GM19455 (cell line): ENCODE measurements around the gene GCAT.
"Not testable (repeated sequence)": the region's sequence is repeated elsewhere in the genome, so short reads cannot be mapped to it uniquely, and the experiment has no call there.

Experiments
- ATAC-seq: cut with Tn5 transposase; IDR thresholded peaks from one replicate; pipeline ENCODE4 v1.9.1; 2021; ENCODE audit not compliant: unreplicated experiment

The GCAT gene

GRCh38 chr22:37782340-37783168 is 25.2 kb upstream of the GCAT start:
- no peak for ATAC-seq

GRCh38 chr22:37784829-37785495 is 22.8 kb upstream of the GCAT start:
- ATAC-seq = no peak

GRCh38 chr22:37790234-37790633 is 17.5 kb upstream of the GCAT start:
- ATAC-seq = no peak

- ATAC-seq = no peak
Observed at GRCh38 chr22:37792494-37792893, 15.2 kb upstream of the GCAT start.

- no peak for ATAC-seq
Observed at GRCh38 chr22:37794376-37794775, 13.4 kb upstream of the GCAT start.

- no peak for ATAC-seq
Observed at GRCh38 chr22:37796079-37796478, 11.7 kb upstream of the GCAT start.

GRCh38 chr22:37797259-37797658 is 10.5 kb upstream of the GCAT start:
- ATAC-seq = not testable (repeated sequence)

- no peak for ATAC-seq
Observed at GRCh38 chr22:37797874-37798500, 9.7 kb upstream of the GCAT start.

GRCh38 chr22:37799979-37800378 is 7.8 kb upstream of the GCAT start:
- not testable (repeated sequence) for ATAC-seq

GRCh38 chr22:37801946-37802309 is 5.8 kb upstream of the GCAT start:
- ATAC-seq = no peak

GRCh38 chr22:37802310-37803194 is 5.2 kb upstream of the GCAT start:
- ATAC-seq = no peak

GRCh38 chr22:37803195-37803638 is 4.5 kb upstream of the GCAT start:
- no peak for ATAC-seq

GRCh38 chr22:37803639-37804351 is 3.9 kb upstream of the GCAT start:
- ATAC-seq = no peak

GRCh38 chr22:37804352-37804880 is 3.3 kb upstream of the GCAT start:
- no peak for ATAC-seq

- no peak for ATAC-seq
Observed at GRCh38 chr22:37804881-37805809, 2.6 kb upstream of the GCAT start.

- no peak for ATAC-seq
Observed at GRCh38 chr22:37805810-37806277, 1.9 kb upstream of the GCAT start.

- no peak for ATAC-seq
Observed at GRCh38 chr22:37806409-37807333, 1.1 kb upstream of the GCAT start.

- no peak for ATAC-seq
Observed at GRCh38 chr22:37808294-37808657, 542 bp downstream of the GCAT start.
